GDM1 (cell line): ENCODE data around the gene MAST4.

Experiments
- DNase-seq: peaks from one replicate; lab custom pipeline; 2025; lab: John Stamatoyannopoulos, UW

The MAST4 gene

DNA sequence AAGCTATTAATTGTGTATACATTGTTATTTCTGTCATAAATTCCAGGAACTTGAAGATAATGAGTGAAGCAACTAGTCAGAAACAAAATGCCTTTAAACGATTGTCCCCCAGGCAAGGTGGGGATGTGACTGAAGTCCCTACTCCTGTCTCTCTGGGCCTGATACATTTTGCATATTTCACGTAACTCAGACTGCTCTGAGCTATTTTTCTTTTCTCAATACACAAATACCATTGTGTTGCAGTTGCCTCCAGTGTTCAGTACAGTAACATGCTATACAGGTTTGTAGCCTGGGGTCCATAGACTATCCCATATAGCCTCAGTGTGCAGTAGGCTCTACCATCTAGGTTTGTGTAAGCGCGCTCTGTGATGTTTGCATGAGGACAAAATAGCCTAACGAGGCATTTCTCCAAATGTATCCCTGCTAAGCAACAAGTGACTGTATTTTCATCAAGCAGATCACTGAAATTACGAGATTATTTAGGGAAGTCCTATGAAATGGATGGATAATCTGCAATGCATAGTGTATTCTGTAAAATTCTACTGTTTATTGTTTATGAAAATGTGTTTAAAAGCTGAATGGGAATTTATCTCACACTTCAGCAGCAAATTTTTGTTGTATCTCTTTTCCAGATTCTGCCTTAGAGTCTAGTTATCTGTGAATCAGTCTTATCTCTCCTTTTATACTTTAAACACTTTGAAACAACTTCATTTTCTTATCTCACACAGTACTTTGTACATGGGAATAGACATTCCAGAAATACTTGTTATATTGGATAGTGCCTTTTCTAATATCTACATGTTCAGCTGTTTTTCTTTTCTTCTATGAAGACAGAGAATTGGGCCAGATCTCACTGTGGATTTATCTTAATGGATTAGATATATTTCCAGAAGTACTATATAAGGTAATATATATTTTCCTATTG is 449.9 kb downstream of the MAST4 start:
- DNase-seq = no peak

DNA sequence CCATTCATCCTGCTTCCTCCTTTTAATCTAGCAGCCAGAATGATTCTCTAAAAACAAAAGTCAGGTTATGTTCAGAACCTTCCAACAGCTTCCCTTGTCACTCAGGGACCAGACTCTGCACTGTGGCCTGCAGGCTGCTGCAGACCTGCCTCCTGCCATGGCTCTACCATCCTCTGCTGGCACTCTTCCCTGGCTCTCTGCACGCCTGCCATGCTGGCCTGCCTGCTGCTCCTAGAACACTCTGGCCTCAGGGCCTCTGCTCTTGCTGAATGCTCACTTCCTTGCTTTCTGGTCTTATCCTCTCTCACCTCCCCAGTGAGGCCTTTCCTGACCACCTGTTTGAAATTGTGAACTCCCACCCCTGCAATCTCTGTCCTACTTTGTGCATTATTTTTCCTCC is 451.0 kb downstream of the MAST4 start:
- DNase-seq = no peak

DNA sequence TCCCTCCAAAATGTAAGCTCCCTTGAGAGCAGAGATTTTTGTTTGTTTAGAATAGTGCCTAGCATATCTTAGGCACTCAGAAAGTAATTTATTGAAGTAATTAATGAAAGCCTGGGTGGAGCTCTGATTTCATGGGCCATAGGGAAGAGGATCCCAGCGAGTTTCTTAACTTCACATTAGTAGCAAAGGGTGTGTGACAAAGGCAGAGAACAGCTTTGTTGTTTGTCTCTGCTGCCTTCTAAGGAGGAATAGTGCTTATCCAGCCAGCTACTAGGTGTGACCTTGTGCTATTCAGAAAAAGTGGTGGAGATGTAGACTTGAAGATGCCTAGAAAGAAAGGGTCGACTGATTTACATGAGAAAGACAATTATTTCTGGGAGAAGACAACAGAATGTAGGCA is 451.4 kb downstream of the MAST4 start:
- DNase-seq = no peak

DNA sequence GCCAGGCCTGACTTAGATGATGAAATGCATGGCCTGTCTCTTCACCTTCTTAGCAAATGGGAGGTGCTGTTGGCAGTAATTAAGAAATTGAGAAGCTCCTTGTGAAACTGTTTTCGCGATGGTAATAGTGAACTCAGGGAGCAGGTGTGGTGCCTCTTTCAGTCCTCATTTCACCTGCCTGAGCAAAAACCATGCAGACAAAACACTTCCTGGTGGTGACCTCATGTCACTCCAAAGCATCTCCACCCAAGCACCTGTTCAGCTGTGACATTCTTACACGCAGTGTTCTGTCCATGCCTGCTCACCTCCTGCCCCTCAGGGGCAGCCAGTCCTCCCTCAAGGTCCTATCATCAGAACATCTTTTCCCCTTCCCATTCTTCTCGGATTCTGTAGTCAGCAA is 453.9 kb downstream of the MAST4 start:
- no peak for DNase-seq

DNA sequence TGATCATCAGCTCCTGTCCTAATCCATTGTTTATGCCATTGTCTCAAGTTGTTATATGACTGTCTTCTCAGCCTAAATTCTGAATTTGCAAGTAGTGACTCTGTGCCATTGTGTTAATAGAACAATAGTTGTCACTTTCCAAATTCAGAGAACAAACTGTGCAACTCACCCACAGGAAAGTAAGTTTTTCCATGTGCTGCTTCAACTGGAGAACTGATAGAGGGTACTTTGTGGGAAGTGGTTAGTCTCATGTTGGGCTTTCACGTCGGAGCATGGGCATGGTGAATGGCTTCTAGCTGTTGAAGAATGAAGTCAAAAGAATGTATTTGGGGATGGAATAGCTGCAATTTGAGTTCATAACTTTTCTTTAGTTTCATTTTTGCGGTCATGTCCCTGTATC is 454.4 kb downstream of the MAST4 start:
- no peak for DNase-seq

DNA sequence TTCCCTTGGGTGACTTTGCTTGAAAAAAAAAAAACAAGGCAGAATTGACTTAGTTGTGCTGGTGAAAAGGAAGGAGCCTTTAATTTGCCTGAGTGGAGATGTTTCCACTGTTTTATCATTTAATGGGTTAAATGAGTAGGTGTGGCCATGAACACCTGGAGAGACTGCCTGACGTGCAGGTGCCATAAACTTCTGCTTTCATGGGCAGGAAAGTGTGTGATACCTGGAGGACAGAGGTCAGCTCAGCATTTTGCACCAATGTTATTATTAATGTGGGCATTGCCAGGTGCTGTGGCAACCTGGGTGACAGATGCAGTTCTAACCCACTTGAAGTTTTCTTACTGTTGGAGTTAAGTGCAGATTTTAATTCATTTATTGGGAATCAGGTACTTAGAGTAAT is 455.0 kb downstream of the MAST4 start:
- no peak for DNase-seq

DNA sequence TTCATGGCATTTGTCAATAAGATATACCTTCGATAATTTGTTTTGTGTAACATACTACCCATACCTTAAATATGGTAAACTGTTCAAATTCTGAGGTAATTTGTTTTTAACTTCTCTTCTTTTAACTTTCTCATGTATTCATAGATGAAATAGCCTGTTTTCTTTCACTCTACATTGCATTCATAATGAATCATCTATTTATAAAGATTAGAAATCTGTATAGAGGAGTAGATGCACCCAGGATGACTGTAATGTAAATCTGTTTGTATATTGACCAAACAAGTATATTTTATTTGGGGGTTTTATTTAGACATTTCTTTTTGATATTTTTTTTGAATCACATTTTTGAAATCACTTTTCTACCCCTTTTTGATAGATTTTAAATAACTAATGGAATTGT is 455.8 kb downstream of the MAST4 start:
- DNase-seq = no peak

DNA sequence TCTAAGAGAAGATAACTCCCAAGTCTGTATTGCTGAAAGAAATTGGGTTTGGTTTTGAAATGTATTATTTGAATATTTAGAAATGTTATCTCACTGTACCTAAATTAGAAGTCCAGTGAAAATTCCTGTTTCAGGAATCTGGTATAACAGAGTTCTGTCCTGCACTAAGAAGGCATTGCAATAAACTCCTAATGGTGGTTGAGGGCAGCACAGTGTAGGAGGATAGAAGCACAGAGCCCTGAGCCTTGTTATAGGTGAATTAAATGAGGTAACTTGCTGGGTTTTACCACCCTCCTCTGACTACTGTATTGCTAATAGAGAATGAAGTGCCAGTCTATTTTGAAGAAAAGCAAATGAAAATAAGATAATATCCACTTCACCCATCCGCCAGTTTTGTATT is 457.0 kb downstream of the MAST4 start:
- DNase-seq = no peak

DNA sequence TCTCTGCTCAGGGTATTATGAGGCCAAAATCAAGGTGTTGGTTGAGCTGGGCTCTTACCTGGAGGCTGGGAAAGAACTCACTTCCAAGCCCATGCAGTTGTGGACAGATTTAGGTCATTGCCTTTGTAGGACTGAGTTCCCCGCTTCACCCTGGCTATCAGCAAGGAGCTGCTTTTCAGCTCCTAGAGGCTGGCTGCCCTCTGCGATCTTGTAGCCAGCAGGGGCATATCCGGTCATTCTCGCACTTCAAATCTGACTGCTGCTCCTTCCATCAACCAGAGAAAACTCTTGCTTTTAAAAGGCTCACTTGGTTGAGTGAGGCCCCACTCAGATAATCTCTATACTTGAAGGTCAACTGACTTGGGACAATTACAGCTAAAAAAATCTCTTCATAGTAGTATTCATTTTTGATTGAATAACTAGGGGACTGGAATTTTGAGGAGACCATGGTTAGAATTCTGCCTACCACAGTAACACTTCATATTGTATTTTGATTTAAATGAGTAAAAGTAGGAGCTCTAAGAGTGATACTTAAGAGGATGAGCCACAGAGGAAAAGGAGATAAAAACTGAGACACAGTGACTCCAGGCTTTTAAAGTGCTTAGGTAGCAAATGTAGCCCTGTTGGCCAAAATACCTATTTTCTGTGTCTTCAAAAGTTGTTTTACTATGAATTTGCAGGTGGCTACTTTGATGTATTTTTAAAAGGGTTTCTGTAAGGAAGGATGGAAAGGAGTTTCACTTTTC is 463.0 kb downstream of the MAST4 start:
- DNase-seq = no peak

DNA sequence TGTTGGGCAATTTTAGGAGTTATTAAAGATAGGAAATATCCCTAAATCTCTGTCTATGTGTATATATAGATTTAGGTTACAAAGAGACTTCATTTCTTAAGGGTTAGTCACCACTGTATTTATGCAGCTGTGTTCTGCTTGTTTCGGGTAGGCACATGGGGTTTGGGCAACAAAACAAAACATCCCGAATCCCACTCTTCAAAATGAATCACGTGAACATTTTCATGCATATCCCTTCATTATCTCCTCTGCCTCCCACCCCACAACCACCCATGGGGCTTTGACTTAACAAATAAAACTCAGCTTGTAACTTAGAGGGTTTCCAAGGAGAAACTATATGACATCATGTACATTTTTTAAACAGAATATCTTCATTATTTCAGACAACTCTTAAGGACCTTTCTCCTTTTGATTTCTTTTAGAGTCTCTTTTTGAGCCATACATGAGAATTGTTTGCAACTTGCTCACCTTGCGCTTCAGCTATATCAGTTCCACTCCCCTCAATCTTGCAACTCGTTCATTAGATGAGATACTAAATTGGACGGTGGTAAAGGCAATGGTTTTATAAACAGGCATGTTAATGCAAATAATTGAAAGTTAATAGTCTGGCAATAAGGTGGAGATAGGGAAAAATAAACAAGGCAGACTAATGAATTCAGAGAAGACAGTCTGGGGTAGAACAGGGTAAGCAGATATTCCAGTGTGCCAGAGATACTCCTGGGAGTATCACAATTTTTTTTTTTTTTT is 463.7 kb downstream of the MAST4 start:
- DNase-seq = no peak

DNA sequence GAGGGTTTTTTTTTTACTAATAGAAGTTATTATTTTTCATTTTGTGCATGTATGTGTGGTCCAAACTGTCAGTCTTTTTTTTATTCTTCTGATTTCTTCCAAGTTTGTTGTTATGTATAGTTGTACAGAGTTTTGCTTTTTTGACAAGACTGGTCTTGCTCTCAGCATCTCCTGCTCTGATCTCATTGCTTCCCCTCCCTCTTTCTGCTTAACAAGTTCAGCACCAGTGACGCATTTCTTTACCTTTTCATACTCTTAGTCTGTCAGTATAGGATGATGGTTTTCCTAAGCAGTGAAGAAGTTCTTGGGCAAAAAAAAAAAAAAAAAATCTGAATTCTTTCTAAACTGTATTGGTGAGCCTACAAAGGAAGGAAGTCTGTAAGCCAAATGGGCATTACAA is 465.3 kb downstream of the MAST4 start:
- DNase-seq = no peak

DNA sequence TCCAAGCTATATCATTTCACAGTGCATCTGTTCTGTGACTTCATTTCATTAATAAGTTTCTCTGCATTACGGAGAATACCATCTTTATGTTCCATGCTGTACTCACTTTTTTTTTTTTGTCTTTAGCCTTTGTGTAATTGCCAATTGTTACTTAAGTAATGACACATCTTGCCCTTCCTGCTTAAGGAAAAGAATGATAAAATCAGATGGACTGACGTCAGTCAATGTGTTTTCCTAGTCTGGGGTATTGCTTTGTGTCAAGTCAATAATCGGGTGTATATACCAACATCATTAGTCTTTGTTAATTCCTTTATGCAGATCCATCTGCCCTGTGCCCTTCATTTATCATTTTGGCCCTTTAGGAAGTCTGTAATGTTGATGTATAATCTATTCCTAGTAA is 466.9 kb downstream of the MAST4 start:
- DNase-seq = no peak

DNA sequence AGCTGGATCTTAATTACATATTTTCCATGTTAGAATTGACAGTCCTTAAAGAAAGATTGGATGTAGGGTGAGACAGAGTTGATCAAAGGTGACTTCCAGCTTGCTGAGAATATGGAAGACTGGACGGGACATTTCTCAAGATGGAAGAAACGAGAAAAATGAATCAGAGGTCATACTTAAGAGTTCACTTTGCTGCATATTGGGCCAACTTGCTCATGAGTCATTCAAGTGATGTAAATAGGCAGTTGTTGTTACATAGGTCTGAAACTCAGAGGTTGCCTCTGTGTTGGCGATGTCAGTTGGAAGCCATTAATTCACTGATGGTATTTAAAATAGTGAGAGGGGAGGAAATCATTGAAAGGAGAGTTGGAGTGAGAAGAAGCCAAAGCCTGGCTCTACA is 467.6 kb downstream of the MAST4 start:
- no peak for DNase-seq

DNA sequence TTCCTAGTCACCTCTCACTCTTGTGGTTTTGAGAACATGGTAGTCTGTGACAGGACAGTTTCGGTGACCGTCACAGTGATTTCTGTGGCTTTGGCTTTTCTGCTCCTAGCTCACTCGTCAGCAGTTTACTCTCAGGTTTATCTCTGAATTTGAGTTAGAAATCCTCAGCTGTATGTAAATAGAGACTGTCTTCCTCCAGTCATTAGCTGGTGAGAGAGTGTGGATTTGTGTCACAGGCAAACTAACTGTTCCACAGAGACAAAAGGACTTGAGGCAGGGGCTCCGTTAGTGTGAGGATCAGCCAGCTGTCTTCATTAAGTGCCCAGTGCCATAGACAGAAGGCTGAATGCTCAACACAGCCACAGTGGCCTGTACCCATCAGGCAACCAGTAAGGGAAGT is 469.0 kb downstream of the MAST4 start:
- no peak for DNase-seq

DNA sequence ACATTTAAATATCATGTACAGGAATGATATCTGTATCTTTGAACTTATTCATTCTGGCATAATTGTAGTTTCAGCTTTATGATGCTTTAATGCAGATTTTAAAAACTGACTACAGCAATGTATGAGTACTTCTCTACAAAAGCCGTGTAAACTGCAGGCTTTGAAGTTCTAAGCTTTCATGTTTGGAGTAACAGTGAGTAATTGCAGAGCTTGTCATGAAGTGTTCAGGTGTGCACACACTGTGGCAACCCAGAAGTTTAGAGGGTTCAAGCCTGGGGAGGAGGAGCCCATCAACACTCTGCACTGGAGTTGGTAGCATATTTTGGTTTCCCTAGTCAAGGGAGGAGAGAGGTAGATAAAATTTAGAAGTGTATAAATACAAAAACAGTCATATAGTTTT is 469.5 kb downstream of the MAST4 start:
- no peak for DNase-seq

DNA sequence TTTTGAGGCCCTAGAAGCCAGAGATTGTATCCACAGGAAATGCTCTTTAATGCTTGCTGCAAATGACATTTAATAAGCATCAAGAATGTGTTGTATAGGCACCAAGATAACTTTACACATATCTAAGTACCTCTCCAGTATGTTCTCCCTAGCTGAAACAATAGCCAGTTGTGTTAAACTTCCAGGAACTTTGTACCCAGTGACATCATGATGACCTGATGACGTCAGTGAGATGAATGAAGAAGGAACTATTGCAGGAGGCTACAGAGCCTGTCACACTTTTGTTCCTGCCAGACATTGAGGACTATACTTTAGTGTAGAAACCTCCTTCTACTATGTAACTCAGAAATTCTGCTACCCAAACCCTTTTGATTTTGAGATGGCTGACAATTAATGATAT is 470.6 kb downstream of the MAST4 start:
- no peak for DNase-seq

DNA sequence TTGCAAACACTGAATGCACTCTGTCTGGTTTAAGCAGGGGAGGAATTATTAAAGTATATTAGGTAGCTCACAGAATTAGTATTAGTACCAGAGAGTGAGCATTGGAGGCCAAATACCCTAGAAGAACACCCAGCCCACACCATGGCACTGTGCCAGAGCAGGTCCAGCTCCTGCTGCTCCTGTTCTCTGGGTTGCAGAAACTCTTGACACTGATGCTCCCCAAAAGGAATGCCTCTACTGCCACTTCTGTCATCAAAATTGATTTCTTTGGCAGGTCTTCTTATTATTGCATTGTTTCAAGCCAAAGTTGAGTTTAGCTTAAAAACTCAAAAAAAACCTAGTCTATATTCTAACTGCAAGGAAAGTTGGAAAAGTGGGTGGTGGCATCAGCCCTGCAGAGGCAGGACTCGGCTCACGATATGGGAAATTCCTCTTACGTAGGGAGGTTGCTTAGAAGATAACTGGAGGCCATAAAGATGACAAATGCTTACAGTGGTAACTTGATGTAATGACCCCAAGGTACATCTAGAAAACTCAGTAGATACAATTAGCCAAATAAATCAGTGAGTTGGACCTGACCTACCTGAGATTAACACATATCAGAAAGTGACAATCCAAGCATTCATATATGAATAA is 477.0 kb downstream of the MAST4 start:
- DNase-seq = no peak

DNA sequence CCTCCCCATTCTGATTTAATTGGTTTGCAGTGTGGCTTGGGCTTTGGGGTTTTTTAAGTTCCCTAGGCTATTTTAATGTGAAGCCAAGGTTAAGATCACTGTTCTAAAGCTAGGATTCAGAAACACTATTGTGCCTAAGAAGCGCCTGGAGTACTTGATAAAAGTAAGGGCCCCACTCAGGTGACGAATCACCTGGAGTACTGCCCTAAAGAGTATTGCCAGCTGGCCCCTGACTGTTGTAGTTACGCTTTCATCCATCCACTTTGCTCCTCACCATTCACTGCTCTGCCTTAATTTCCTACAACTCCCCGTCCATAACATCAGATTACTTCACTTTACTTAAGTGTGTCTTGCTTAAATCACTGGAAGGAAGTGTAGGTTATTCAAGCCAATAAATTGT is 481.1 kb downstream of the MAST4 start:
- no peak for DNase-seq

DNA sequence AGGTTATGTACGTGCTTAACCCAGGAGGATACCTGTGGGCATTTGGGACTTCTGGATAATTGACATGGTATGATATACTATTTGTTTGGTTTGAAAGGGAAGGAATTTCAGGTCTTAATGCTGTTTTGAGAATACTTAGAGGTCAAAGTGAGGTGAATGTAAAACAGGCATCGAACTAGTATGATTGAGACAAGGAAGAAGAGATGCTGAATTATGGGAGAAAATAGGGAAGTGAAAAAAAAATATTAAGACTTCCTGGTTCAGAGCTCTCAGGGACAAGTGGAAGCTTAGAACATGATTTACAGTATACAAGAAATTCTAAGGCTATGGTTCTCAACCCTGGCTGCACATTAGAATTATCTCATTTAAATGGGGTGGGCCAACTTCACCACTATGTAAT is 485.1 kb downstream of the MAST4 start:
- DNase-seq = no peak

DNA sequence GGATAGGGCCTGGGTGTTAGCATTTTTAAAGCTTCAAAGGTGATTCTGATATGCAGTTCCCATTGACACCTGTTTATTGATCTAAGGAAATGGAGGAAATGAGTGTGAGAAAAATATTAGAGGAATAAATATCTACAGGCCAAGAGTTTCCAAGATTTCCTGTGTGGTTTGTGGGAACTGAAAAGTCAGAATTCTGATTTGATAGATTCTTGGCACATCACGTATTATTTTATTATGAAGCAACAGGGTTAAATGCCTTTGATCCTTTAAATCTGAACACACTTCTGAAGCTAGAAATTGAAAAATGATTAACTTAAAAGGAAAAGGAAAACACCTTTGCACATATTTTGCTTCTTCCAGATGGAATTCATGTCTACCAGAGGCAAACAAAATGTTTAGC is 486.7 kb downstream of the MAST4 start:
- no peak for DNase-seq

DNA sequence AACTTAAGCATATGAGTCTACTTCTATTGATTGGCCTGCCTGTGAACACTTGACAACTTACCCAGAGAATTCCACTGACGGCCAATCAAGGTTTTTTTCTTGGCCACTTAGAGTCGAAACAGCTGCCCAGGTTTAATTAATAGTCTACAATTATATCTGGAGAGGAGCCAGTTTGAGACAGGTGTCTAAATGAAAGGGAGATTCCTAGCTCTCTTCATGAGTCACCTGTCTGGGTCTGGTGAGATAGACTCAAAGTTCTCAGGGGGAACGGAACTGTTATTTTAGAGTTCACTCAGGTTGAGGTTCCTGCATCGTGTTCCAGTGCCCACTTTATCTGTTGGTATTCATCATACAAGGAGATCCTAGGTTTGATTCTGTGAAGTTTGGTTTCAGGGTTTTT is 489.4 kb downstream of the MAST4 start:
- no peak for DNase-seq

DNA sequence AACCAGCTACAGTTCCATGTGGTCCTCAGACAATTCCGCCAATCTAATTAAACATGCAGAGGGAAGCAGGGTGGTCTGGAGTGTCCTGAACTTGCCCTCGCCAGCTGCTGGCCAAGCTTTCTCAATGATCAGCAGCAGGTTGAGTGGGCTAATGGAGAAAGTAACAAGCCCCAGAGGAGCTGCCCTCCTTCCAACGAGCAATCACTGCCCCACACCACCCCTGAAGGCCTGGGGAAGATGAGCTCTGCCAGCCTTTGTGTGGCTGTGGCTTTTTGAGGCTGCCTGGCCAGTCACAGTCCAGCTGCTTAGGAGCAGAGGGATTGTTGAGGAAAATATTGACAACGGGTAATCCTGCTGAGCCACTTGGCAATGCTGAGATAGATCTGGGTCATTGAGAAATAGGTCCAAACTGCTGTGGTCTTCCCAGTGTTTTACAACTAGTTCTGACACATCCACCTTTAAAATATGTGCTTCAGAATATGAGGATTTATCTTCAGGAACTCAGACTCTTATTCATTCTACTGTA is 493.1 kb downstream of the MAST4 start:
- no peak for DNase-seq
